NCI-H524 (cell line): ENCODE data around the gene SHC2.

Experiments used
- DNase-seq, 2 experiments: peaks; one replicate each; lab custom pipeline; 2025; lab: John Stamatoyannopoulos, UW

Gene SHC2

DNA sequence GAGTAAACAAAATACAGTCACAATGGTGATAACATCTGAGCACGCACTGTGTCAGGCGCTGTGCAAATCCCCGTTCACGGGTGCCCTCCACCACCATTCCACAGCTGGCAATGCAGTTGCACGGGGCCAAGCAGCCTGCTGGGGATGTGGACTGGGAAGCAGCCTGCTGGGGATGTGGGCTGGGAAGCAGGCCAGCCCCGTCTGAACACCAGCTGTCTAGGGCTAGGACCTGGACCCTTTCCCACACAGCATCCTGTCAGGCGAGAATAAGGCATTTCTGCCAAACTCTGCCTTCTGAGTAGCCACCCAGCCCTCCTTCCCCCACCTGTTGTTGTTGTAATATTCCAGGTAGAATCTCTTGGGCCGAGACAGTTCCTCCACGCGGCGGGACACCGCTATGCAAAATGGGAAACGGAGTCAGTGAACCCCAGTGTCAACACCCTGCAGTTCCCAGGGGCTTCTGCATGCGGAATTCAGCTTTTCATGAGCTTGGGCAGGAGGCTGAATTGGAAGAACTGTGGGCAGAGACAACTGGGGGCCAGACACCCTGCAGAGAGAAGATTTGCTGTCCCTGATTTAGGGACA is 88.4 kb downstream of the SHC2 start:
- peak in 1 of 2 experiments; percentile 23 for DNase-seq

DNA sequence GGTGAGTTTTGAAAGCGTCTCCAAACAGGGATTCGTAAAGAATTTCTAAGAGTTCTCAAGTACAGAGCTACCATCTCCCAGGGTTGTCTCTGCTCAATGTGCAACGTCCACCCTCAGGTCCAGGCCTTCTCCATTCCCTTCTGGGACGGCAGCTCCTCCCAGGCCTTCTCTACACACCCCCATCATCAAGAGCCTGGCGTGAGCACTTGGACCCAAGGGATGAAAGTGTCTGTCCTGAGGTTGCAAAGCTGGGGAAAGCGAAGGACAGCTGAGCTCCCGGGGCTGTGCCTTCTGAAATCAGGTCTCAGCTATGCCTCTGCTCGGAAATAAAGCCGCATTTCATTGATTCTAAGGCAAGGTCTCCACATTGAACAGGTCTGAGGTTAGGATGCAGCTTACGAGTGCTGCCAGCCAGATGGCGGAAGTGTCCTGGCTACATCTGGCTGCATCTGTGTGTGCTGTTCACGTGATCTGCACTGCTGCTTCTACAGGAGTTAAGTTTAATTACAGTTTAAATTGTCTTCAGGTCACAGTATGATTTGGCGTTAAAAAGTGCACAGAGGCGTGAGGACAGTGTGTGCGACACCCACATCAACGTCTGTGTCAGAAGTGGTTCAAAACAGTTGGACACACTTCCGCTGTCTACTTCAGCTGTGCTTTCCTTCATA is 89.2 kb downstream of the SHC2 start:
- DNase-seq: peak in 1 of 2 experiments; percentile 31

DNA sequence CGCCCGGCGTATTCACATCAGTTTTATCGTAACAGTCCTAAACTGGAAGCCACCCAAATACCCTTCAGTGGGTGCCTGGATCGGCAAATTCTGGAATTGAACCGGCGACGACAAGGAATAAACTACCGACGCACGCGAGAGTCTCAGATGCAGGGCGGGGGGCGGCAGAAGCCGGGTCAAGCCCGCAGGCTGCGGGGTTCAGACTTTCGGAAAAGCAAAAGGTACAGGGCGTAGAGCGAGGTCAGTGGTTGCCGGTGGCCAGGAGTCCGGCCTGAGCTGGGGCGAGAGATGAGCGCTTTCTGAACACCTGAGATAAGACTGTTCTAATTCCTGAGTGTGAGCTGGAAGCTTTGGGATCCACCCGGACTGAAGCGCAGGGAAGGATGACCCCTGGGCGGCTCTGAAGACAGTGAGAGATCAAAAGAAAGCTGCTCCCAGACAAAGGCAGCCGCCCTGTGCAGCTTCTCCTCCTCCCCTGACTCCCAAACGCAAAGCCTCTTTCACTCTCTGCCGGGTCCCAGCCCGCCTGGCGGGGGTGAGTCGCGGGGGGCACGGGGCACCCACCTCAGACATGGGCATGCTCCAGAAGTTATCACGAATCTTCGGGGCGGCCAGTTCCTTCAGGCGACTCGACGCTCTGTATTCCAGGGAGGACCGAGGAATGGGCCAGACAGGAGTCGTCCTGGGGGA is 90.0 kb downstream of the SHC2 start:
- DNase-seq: no peak

DNA sequence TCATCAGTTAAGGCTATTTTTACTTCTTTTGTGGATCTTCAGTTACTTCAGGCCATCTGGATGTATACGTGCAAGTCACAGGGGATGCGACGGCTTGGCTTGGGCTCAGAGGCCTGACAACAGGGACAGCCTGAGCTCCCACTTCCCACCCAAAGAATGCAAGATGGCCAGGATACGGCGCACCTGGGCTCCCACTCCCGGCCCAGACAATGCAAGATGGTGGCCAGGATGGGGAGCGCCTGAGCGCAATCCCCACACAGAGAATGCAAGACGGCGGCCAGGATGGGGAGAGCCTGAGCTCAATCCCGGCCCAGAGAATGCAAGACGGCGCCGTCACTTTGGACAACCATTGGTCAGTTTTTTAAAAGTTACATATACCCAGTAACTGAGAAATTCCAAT is 91.0 kb downstream of the SHC2 start:
- DNase-seq: no peak

DNA sequence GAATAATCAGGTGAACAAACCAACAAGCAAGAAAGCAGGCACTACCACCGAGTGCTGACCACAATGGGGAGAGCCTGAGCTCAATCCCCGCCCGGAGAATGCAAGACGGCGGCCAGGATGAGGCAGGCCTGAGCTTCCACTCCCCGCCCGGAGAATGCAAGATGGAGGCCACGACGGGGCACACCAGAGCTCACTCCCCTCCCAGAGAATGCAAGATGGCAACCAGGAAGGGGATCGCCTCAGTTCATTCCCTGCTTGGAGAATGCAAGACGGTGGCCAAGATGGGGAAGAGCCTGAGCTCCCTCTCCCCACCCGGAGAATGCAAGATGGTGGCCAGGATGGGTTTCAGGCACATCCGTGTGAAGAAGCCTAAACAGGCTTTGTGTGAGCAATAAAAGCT is 91.6 kb downstream of the SHC2 start:
- DNase-seq: no peak

DNA sequence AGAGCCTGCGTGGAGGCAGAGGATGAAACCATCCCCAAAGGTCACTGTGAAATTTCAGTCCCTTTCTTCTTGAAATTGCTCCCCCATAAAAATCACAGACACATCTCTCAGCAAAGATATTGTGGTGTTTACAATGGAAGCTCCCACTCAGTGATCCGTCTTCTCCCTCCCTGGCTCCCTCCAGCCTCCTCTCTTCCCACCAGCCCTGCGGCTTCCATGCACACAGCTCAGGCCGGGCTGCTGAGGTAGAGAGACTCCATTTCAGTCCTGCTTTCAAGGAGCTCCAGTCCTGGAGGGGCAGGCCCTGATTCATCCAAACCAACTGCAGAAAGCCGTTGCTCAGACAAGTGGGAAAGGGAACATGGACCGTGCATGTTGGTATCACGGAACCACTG is 92.2 kb downstream of the SHC2 start:
- DNase-seq: no peak

DNA sequence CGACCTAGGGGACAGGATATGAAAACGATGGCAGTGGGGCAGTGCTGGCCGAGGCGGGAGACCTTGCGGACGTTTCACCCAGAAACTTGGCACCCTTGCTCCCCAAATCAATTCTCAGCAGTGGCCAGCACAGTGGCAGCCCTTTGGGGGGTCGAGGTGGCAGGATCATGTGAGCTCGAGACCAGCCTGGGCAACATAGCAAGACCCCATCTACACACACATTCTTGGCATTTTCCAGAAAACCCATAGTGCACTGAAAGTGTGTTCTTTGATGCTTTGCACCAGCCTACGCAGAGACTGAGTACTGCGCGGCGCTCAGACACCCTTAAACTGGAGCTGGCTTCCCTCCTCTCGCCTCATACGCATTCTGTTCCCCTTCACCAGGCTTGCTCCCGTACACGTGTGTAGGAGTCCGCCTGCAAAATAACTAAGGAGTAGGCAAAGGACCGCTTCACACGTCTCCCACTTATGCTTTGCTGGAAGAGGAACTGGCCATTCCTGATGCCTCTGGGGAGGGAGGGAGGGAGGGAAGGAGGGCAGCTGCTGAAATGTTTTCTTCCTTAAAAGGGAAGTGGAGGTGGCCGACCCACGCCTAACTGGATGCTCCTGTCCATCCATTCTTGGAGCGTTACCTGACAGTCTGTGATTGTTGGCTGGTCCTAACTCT is 92.7 kb downstream of the SHC2 start:
- no peak for DNase-seq

DNA sequence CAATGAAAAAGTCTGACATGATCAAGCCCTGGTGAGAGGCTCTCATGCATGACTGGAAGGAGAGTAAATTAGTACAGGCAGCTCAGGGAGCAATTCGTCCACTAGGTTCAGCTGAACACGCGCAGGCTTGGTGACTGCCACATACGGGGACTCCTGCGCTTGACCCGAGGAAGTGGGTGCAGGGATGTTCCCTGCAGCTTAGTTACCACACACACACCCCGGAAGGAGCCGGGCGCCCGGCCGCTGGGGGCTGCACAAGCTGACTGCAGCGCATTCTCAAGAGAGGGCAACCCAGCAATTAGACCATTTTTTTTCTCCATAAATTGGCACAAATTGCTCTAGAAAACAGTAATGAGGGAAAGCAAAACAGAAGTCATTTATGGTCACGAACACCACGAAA is 93.3 kb downstream of the SHC2 start:
- DNase-seq: no peak

DNA sequence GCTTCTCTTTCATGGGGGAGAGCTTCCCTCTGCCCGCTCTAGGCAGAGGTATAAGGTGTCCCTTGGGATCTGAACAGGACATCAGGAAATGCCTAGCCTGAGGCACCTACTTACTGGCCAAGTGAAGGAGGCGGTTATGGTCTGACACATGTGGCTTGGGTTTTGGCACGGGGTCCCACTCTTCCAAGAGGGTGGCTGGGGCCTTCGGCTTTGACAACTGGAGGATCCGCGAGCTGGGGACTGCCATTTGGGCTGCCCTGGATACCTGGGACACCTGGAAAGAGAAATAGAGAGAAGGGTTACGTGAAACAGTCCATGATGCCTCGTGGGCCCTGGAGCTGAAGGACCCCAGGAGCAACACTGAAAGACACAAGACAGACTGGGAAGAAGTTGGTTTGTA is 93.9 kb downstream of the SHC2 start:
- DNase-seq: no peak
